Measurements from ENCODE around the gene SLIT3.

GRCh38 chr5:168613396-168613795, 687.5 kb downstream of the SLIT3 start:
- TF ChIP-seq, protein P1, sequence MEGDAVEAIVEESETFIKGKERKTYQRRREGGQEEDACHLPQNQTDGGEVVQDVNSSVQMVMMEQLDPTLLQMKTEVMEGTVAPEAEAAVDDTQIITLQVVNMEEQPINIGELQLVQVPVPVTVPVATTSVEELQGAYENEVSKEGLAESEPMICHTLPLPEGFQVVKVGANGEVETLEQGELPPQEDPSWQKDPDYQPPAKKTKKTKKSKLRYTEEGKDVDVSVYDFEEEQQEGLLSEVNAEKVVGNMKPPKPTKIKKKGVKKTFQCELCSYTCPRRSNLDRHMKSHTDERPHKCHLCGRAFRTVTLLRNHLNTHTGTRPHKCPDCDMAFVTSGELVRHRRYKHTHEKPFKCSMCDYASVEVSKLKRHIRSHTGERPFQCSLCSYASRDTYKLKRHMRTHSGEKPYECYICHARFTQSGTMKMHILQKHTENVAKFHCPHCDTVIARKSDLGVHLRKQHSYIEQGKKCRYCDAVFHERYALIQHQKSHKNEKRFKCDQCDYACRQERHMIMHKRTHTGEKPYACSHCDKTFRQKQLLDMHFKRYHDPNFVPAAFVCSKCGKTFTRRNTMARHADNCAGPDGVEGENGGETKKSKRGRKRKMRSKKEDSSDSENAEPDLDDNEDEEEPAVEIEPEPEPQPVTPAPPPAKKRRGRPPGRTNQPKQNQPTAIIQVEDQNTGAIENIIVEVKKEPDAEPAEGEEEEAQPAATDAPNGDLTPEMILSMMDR (IDR thresholded peaks at IDR 0.05; ENCODE audit: poor library complexity): no peak
- no peak for TF ChIP-seq EZH2phosphoT487 (IDR thresholded peaks at IDR 0.05; ENCODE audit: low read depth, severe bottlenecking, unreplicated experiment)
